ENCODE measurements around the gene CXXC1.
"Not testable (repeated sequence)": the region's sequence is repeated elsewhere in the genome, so short reads cannot be mapped to it uniquely, and the experiment has no call there.

The CXXC1 gene

GRCh38 chr18:50287441-50288347 lies at the start of gene CXXC1:
CXXC1 (minus strand) TSS chr18:50287692; CDS start chr18:50287589, 103 bp downstream.
- DNase-seq (ENCODE audit: low read depth, low spot score), result peak; percentile 96

- DNase-seq (ENCODE audit: low read depth, low spot score), result no peak
Measured at GRCh38 chr18:50334546-50335152, 47.2 kb upstream of the CXXC1 start.

- no peak for DNase-seq (ENCODE audit: low read depth, low spot score)
Measured at GRCh38 chr18:50331691-50332090, 44.2 kb upstream of the CXXC1 start.

- no peak for DNase-seq (ENCODE audit: low read depth, low spot score)
Measured at GRCh38 chr18:50330176-50330575, 42.7 kb upstream of the CXXC1 start.

GRCh38 chr18:50327983-50328382 lies 40.5 kb upstream of the CXXC1 start:
- no peak for DNase-seq (ENCODE audit: low read depth, low spot score)

GRCh38 chr18:50320719-50321118 lies 33.2 kb upstream of the CXXC1 start:
- DNase-seq (ENCODE audit: low read depth, low spot score), result no peak

GRCh38 chr18:50315100-50315871 lies 27.8 kb upstream of the CXXC1 start:
- DNase-seq (ENCODE audit: low read depth, low spot score), result no peak

- no peak for DNase-seq (ENCODE audit: low read depth, low spot score)
Measured at GRCh38 chr18:50313873-50314460, 26.5 kb upstream of the CXXC1 start.

GRCh38 chr18:50313031-50313607 lies 25.6 kb upstream of the CXXC1 start:
- no peak for DNase-seq (ENCODE audit: low read depth, low spot score)

GRCh38 chr18:50312296-50313030 lies 25.0 kb upstream of the CXXC1 start:
- DNase-seq (ENCODE audit: low read depth, low spot score), result no peak

GRCh38 chr18:50311650-50312049 lies 24.2 kb upstream of the CXXC1 start:
- no peak for DNase-seq (ENCODE audit: low read depth, low spot score)

- DNase-seq (ENCODE audit: low read depth, low spot score), result no peak
Measured at GRCh38 chr18:50310080-50310479, 22.6 kb upstream of the CXXC1 start.

GRCh38 chr18:50308851-50309250 lies 21.4 kb upstream of the CXXC1 start:
- DNase-seq (ENCODE audit: low read depth, low spot score), result not testable (repeated sequence)

GRCh38 chr18:50307738-50308470 lies 20.4 kb upstream of the CXXC1 start:
- peak; percentile 78 for DNase-seq (ENCODE audit: low read depth, low spot score)

GRCh38 chr18:50307400-50307737 lies 19.9 kb upstream of the CXXC1 start:
- DNase-seq (ENCODE audit: low read depth, low spot score), result no peak

- DNase-seq (ENCODE audit: low read depth, low spot score), result no peak
Measured at GRCh38 chr18:50306944-50307343, 19.5 kb upstream of the CXXC1 start.

- DNase-seq (ENCODE audit: low read depth, low spot score), result no peak
Measured at GRCh38 chr18:50301074-50301473, 13.6 kb upstream of the CXXC1 start.

- no peak for DNase-seq (ENCODE audit: low read depth, low spot score)
Measured at GRCh38 chr18:50299626-50300388, 12.3 kb upstream of the CXXC1 start.
